BLaER1 (cell line): ENCODE measurements around the gene OR5D18.
"Not testable (repeated sequence)": the region's sequence is repeated elsewhere in the genome, so short reads cannot be mapped to it uniquely, and the experiment has no call there.

Experiments
- H3K27ac ChIP-seq: shearing (Covaris generic); formaldehyde crosslinking; 2 replicates; pipeline ENCODE4 v1.8.1; 2022
- H3K27me3 ChIP-seq: shearing (Covaris generic); formaldehyde crosslinking; 2 replicates; pipeline ENCODE4 v1.8.1; 2022
- H3K36me3 ChIP-seq: shearing (Covaris generic); formaldehyde crosslinking; 2 replicates; pipeline ENCODE4 v1.8.1; 2022
- H3K4me1 ChIP-seq: shearing (Covaris generic); formaldehyde crosslinking; 2 replicates; pipeline ENCODE4 v1.8.1; 2022
- H3K4me2 ChIP-seq: shearing (Covaris generic); formaldehyde crosslinking; 2 replicates; pipeline ENCODE4 v1.8.1; 2022
- H3K4me3 ChIP-seq: shearing (Covaris generic); formaldehyde crosslinking; 2 replicates; pipeline ENCODE4 v1.8.1; 2022
- H3K9ac ChIP-seq: shearing (Covaris generic); formaldehyde crosslinking; 2 replicates; pipeline ENCODE4 v1.8.1; 2022
- H3K9me3 ChIP-seq: shearing (Covaris generic); formaldehyde crosslinking; 2 replicates; pipeline ENCODE4 v1.8.1; 2022
- H4K20me1 ChIP-seq: shearing (Covaris generic); formaldehyde crosslinking; 2 replicates; pipeline ENCODE4 v1.8.1; 2022
- Cebpa-rat ChIP-seq: shearing (Covaris generic); IDR thresholded peaks from 2 replicates; pipeline ENCODE4 v1.8.1; 2022

The OR5D18 gene

DNA sequence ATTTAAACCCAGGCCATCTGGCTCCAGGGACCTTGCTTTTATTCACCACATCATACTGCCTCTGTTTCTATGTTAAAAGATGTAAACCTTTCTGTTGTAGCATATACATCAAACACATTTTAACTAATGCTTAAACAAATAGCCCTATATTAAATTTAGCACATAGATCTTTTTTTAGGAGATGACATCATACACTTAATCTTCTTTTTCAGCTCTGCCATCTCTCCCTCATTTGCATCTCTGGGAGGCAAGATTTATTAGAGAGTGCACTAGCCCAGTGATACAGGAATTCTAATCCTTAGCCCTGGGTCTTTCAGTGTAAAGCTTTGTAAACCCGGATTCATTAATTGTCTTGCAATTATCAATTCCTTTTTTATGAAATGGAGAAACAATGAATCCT is 32.7 kb downstream of the OR5D18 start:
- Histone ChIP-seq H3K27ac (no peak overlapping the region), H3K4me3 (no peak overlapping the region), H3K4me1 (0 out of 2 replicates have a peak, but pooled peaks cover 4% of the 10 kb centered on the region), H4K20me1 (no peaks in the 10 kb centered on the region), H3K9me3 (no peaks in the 10 kb centered on the region), H3K27me3 (no peaks in the 10 kb centered on the region), H3K9ac (no peak overlapping the region), H3K36me3 (no peaks in the 10 kb centered on the region), H3K4me2 (no peak overlapping the region)
- TF ChIP-seq Cebpa-rat: no peak

GRCh38 chr11:55854704-55855103 is 35.3 kb downstream of the OR5D18 start:
- H3K9me3 ChIP-seq: no peaks in the 10 kb centered on the region
- H3K9ac ChIP-seq: no peak overlapping the region
- H3K4me1 ChIP-seq: 0 out of 2 replicates have a peak, but pooled peaks cover 4% of the 10 kb centered on the region

DNA sequence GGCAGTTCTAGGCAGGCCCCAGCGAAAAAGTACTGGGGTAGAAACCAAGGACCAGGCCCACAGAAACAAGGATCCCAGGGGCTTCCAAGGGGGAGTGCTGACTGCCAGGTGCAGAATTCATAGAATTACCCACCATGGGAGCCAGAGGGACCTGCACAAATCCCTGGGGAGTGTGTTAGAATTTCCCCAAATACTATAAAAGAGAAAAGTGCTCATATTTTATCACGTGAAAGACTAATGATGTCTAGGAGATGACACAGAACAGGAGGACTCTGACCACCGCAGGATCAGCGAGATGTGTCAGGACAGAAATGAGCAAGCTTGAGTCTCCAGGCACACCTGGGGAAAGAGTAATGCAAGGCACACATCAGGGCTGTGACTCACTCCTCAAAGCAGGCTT is 47.9 kb downstream of the OR5D18 start:
- not testable (repeated sequence) for H3K27me3 ChIP-seq, H4K20me1 ChIP-seq, H3K9me3 ChIP-seq, H3K9ac ChIP-seq, H3K4me2 ChIP-seq, H3K27ac ChIP-seq, H3K36me3 ChIP-seq, H3K4me3 ChIP-seq, H3K4me1 ChIP-seq

More at GRCh38 chr11:55854704-55855103, 35.3 kb downstream of the OR5D18 start:
- Histone ChIP-seq H3K4me3 (no peak overlapping the region), H3K36me3 (no peaks in the 10 kb centered on the region), H3K27ac (no peak overlapping the region), H3K4me2 (no peak overlapping the region), H3K27me3 (no peaks in the 10 kb centered on the region), H4K20me1 (no peaks in the 10 kb centered on the region)
- no peak for TF ChIP-seq Cebpa-rat
